Duodenal mucosa (tissue), 2 donors: ENCODE data around the gene HEPACAM.

Experiments used
- H3K27ac ChIP-seq: one replicate; pipeline ENCODE4 v1.7.0; 2013; ENCODE audit warnings: low read depth, low read length
- H3K27me3 ChIP-seq, 2 donors: one replicate each; pipeline ENCODE4 v1.7.0; 2013; ENCODE audit warnings: low read length in 2 of 2, control low read depth in 1 of 2; ENCODE audit not compliant: insufficient read depth in 2 of 2, control insufficient read depth in 1 of 2
- H3K36me3 ChIP-seq, 2 donors: one replicate each; pipeline ENCODE4 v1.7.0; 2013; ENCODE audit warnings: low read length in 2 of 2, control low read depth in 1 of 2; ENCODE audit not compliant: insufficient read depth in 2 of 2, control insufficient read depth in 1 of 2
- H3K4me1 ChIP-seq, 2 donors: one replicate each; pipeline ENCODE4 v1.7.0; 2013; ENCODE audit warnings: low read length in 2 of 2, control low read depth in 1 of 2; ENCODE audit not compliant: insufficient read depth in 2 of 2, control insufficient read depth in 1 of 2
- H3K4me3 ChIP-seq, 2 donors: one replicate each; pipeline ENCODE4 v1.7.0; 2013; ENCODE audit warnings: low read length in 2 of 2, low read depth in 1 of 2
- H3K9ac ChIP-seq, 2 donors: one replicate each; pipeline ENCODE4 v1.7.0; 2013; ENCODE audit warnings: low read length in 2 of 2, low read depth in 1 of 2
- H3K9me3 ChIP-seq, 2 donors: one replicate each; pipeline ENCODE4 v1.7.0; 2013; ENCODE audit warnings: low read length in 2 of 2, control low read depth in 1 of 2; ENCODE audit not compliant: control insufficient read depth in 1 of 2

Gene HEPACAM

DNA sequence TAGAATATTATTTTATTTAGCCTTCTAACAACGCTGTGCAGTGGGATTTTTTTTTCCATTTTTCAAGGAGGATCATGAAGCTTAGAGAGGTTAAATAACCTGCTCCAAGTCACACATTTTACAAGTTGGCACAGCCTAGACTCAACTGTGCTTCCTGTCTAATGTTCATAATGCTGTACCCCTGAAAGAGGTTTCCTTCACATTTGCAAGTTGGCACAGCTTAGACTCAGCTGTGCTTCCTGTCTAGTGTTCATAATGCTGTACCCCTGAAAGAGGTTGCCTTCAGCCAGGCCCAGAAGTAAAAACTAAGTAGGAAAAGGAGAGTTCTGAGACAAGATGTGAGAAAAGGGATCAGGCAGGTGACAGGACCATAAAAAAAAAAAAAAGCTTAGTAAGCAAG is 7.9 kb upstream of the HEPACAM start:
- Histone ChIP-seq H3K27ac (no peak overlapping the region), H3K4me1 (no peaks in the 10 kb centered on the region), H3K9ac (no peak overlapping the region)

DNA sequence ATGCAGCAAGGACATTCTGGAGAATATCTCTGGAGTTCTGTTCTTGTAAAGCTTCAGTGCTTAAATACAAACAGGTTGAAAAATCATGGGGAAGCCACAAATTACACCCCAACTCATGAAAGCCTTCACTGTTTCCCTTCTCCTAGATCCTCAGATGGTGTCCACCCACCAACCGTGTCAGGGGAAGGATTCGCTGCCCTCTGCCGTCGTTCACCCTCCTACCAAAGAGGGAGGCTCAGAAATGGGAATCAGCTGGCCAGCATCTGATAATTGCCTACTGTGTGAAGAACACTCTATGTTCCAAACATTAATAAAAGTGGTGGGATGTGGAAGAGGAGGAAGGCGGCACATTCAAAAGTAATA is 7.4 kb upstream of the HEPACAM start:
- peaks cover 0 to 3% of the 10 kb centered on the region in 2 donors for H3K27me3 ChIP-seq
- no peak overlapping the region for H3K4me3 ChIP-seq
- no peaks in the 10 kb centered on the region for H3K4me1 ChIP-seq
- no peaks in the 10 kb centered on the region for H3K36me3 ChIP-seq
- H3K27ac ChIP-seq, result no peak overlapping the region
- no peak overlapping the region for H3K9ac ChIP-seq
- no peaks in the 10 kb centered on the region for H3K9me3 ChIP-seq

More for the DNA sequence above, 7.9 kb upstream of the HEPACAM start:
- Histone ChIP-seq H3K4me3 (no peak overlapping the region), H3K27me3 (peaks cover 0 to 3% of the 10 kb centered on the region in 2 donors), H3K9me3 (no peaks in the 10 kb centered on the region), H3K36me3 (no peaks in the 10 kb centered on the region)

- Histone ChIP-seq H3K36me3 (no peaks in the 10 kb centered on the region), H3K9ac (no peak overlapping the region), H3K4me1 (no peaks in the 10 kb centered on the region), H3K27me3 (peaks cover 0 to 7% of the 10 kb centered on the region in 2 donors), H3K9me3 (no peaks in the 10 kb centered on the region), H3K27ac (no peak overlapping the region), H3K4me3 (no peak overlapping the region)
These were observed 6.8 kb upstream of the HEPACAM start for GRCh38 chr11:124942466-124943253.

GRCh38 chr11:124941703-124942102 is 5.9 kb upstream of the HEPACAM start:
- H3K4me1 ChIP-seq, result no peaks in the 10 kb centered on the region

DNA sequence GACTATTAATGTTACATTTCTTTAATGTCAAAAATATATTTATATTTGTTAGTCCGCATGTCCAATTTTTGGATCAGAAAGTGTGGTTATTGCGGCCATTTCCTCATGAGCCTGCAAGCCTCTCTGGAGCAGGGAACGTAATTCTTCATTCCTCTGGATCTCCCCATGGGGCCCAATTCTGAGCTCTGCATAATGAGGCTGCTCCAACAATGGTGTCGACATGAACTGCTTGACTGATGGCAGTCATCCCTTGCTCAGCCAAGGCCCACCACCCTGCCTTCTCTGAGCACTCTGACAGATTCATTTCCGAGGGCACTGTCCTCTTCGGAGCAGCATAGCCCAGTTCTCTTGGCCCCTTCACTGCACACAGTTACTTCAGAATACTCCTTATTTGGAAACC is 3.1 kb upstream of the HEPACAM start:
- Histone ChIP-seq H3K4me3 (no peak overlapping the region), H3K9ac (no peak overlapping the region), H3K4me1 (no peaks in the 10 kb centered on the region), H3K36me3 (no peaks in the 10 kb centered on the region), H3K27ac (no peak overlapping the region), H3K9me3 (no peaks in the 10 kb centered on the region), H3K27me3 (peaks cover 0 to 4% of the 10 kb centered on the region in 2 donors)

More at GRCh38 chr11:124941703-124942102, 5.9 kb upstream of the HEPACAM start:
- Histone ChIP-seq H3K4me3 (no peak overlapping the region), H3K36me3 (no peaks in the 10 kb centered on the region), H3K9ac (no peak overlapping the region), H3K9me3 (no peaks in the 10 kb centered on the region), H3K27ac (no peak overlapping the region), H3K27me3 (peaks cover 0 to 7% of the 10 kb centered on the region in 2 donors)

DNA sequence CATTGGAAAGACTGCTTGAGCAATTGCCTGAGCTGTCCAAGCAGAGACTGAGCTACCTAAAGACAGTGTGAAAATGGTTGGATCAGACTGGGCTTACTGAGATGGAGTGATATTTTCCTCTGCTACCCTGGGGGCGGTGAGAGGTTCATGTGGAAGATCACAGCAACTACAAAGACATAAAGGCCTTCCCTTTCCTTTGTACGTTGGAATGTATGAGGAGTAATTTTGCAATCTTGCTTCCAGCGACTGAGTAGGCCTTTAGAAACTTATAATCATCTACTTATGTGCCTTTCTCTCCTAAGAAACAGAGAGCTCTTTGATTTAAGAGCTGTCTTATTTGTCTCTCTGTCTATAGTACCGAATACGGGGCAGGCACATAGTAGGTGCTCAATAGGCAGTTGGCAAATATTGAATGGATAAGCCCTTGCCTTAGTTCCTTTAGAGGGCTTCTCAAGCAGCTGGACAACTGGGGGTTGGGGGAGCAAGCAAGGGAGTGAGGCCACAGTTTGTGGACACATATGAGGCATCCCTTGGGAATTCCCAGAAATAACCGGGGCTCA is 2.4 kb upstream of the HEPACAM start:
- Histone ChIP-seq H3K9ac (no peak overlapping the region), H3K27me3 (peaks cover 0 to 4% of the 10 kb centered on the region in 2 donors), H3K4me3 (no peak overlapping the region), H3K4me1 (no peaks in the 10 kb centered on the region), H3K36me3 (no peaks in the 10 kb centered on the region), H3K9me3 (no peaks in the 10 kb centered on the region), H3K27ac (no peak overlapping the region)

DNA sequence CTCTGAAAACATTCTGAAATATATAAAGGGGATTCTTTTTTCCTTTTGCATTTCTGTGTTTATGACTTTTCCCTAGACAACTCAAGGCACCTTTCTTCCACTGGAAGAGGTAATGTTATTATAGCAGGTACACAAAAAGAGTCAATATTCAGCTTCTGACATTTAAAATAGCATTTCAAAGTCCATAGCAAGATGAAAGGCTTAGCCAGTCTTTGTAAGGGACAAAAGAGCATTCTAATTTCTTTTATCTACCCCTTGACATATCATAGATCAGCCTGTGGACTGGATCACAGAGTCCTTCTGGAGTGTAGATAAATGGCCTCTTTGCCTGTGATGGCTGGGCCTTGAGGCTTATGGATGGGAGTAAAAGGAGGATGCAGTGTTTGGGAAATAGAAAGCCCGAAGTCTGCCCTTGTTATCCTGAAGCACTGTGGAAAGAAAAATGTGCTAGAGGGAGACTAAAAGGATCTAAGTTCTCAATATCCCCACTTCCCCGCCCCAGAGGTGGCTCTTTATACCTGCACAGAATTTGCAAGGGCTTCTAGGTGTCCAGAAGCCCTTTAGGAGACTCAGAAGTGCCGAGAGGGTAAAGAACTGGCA is 1.6 kb upstream of the HEPACAM start:
- H3K9me3 ChIP-seq, result no peaks in the 10 kb centered on the region
- no peak overlapping the region for H3K4me3 ChIP-seq
- H3K27me3 ChIP-seq, result peaks cover 0 to 4% of the 10 kb centered on the region in 2 donors
- H3K9ac ChIP-seq, result no peak overlapping the region
- H3K27ac ChIP-seq, result no peak overlapping the region
- no peaks in the 10 kb centered on the region for H3K36me3 ChIP-seq
- no peaks in the 10 kb centered on the region for H3K4me1 ChIP-seq

GRCh38 chr11:124934862-124935547 is 842 bp downstream of the HEPACAM start:
- no peak overlapping the region for H3K9ac ChIP-seq
- H3K27me3 ChIP-seq, result peaks cover 0 to 4% of the 10 kb centered on the region in 2 donors
- no peaks in the 10 kb centered on the region for H3K4me1 ChIP-seq
- no peak overlapping the region for H3K27ac ChIP-seq
- H3K36me3 ChIP-seq, result no peaks in the 10 kb centered on the region
- no peak overlapping the region for H3K4me3 ChIP-seq
- H3K9me3 ChIP-seq, result no peaks in the 10 kb centered on the region

GRCh38 chr11:124930799-124931198 is 5.0 kb downstream of the HEPACAM start:
- Histone ChIP-seq H3K27ac (no peak overlapping the region), H3K4me3 (no peak overlapping the region), H3K36me3 (no peaks in the 10 kb centered on the region), H3K9ac (no peak overlapping the region), H3K9me3 (no peaks in the 10 kb centered on the region), H3K27me3 (no peaks in the 10 kb centered on the region), H3K4me1 (no peaks in the 10 kb centered on the region)
